T-cell (primary cell): Measurements from ENCODE around the gene ZNF460. TPM values are rescaled to one million over a fixed set of nuclear protein-coding genes. Genes with fewer than 3 reads are reported as not detected.

Source experiments
- ATAC-seq, 4 experiments: fragments of 200-7000 bp in 3 of 4; fragments of 150-1000 bp in 1 of 4; cut with Tn5 transposase; replicated peaks in 1 of 4; 1 replicate in 3 of 4; 2 replicates in 1 of 4; pipeline ENCODE4 v1.10.0; 2021; ENCODE audit warnings: moderate library complexity in 3 of 4, mild to moderate bottlenecking in 2 of 4, moderate number of reproducible peaks in 1 of 4
- CTCF ChIA-PET, 2 donors: fragments of 300-600 bp; sonication (Branson Sonifier 250); formaldehyde crosslinking; loops; one replicate each; lab custom pipeline; 2022; ENCODE audit warnings: antibody characterized with exemption in 2 of 2; lab: Charles Lee
- POLR2A ChIA-PET, 2 donors: fragments of 300-600 bp; sonication (Branson Sonifier 250); formaldehyde crosslinking; loops; one replicate each; lab custom pipeline; 2022; ENCODE audit warnings: antibody characterized with exemption in 2 of 2; lab: Charles Lee
- DNase-seq, 35 experiments: peaks; one replicate each; pipeline versions ENCODE4 v3.0.0 to v3.0.0-alpha.2; 2013 to 2023
- H3K27ac ChIP-seq: one replicate; pipeline ENCODE4 v1.5.1; 2013; ENCODE audit warnings: low read length
- H3K27me3 ChIP-seq, 2 experiments: replicated peaks in 1 of 2; 1 replicate in 1 of 2; 2 replicates in 1 of 2; pipeline versions ENCODE4 v1.6.1 to v1.7.0; 2013; ENCODE audit warnings: low read length in 1 of 2, mixed read lengths in 1 of 2; ENCODE audit not compliant: control insufficient read depth in 2 of 2, insufficient read depth in 2 of 2; ENCODE audit errors: extremely low read depth in 1 of 2
- H3K36me3 ChIP-seq, 2 donors: 1 replicate in 1 of 2; 2 replicates in 1 of 2; pipeline versions ENCODE4 v1.6.1 to v1.7.0; 2013; ENCODE audit warnings: low read length in 1 of 2; ENCODE audit not compliant: control insufficient read depth in 2 of 2, insufficient read depth in 1 of 2; ENCODE audit errors: extremely low read depth in 1 of 2
- H3K4me1 ChIP-seq, 2 experiments: 1 replicate in 1 of 2; 2 replicates in 1 of 2; pipeline versions ENCODE4 v1.6.1 to v1.7.0; 2013; ENCODE audit warnings: low read length in 2 of 2, mixed read lengths in 1 of 2; ENCODE audit not compliant: insufficient read depth in 2 of 2, control insufficient read depth in 1 of 2; ENCODE audit errors: extremely low read depth in 1 of 2
- H3K4me3 ChIP-seq, 2 donors: 1 replicate in 1 of 2; 2 replicates in 1 of 2; pipeline versions ENCODE4 v1.5.1 to v1.7.0; 2013; ENCODE audit warnings: mild to moderate bottlenecking in 2 of 2, low read length in 1 of 2, moderate library complexity in 1 of 2; ENCODE audit not compliant: control insufficient read depth in 1 of 2; ENCODE audit errors: extremely low read depth in 1 of 2
- H3K9me3 ChIP-seq: 2 replicates; pipeline ENCODE4 v1.7.0; 2013
- H3K27ac Mint-ChIP-seq, 2 donors: one replicate each; pipeline ENCODE4 v1.8.0; 2020 to 2021; ENCODE audit warnings: mild to moderate bottlenecking in 2 of 2, mixed read lengths in 2 of 2
- H3K27me3 Mint-ChIP-seq, 2 donors: one replicate each; pipeline ENCODE4 v1.8.0; 2021 to 2022; ENCODE audit warnings: mixed read lengths in 2 of 2
- H3K36me3 Mint-ChIP-seq: one replicate; pipeline ENCODE4 v1.8.0; 2021; ENCODE audit warnings: mixed read lengths
- H3K4me1 Mint-ChIP-seq, 3 donors: one replicate each; pipeline ENCODE4 v1.8.0; 2020 to 2022; ENCODE audit warnings: mixed read lengths in 3 of 3, mild to moderate bottlenecking in 1 of 3
- H3K4me3 Mint-ChIP-seq, 3 donors: one replicate each; pipeline ENCODE4 v1.8.0; 2020 to 2022; ENCODE audit warnings: mild to moderate bottlenecking in 3 of 3, mixed read lengths in 3 of 3, moderate library complexity in 3 of 3
- H3K9me3 Mint-ChIP-seq, 3 donors: one replicate each; pipeline ENCODE4 v1.8.0; 2020 to 2022; ENCODE audit warnings: mixed read lengths in 3 of 3
- WGBS: methylation state at CpG from one replicate; pipeline ENCODE4 v1.1.5; 2013; ENCODE audit warnings: missing lambda C conversion rate; ENCODE audit not compliant: insufficient coverage; 5-methylcytosine and 5-hydroxymethylcytosine counted together
- total RNA-seq, 35 experiments: library from RNA in 6 of 35; stranded (reverse) in 6 of 35; fragments of 120-200 nt in 1 of 35; gene quantifications; one replicate each; pipeline versions ENCODE4 v1.2.1 to v1.2.4 and lab custom pipeline; 2013 to 2026

ZNF460 gene
- total RNA-seq, 5 donors from 2014 or later (not counting 1 experiment from before 2014, with no cell fraction given) = 65.2 to 77.3 (median 66.0) TPM

DNA sequence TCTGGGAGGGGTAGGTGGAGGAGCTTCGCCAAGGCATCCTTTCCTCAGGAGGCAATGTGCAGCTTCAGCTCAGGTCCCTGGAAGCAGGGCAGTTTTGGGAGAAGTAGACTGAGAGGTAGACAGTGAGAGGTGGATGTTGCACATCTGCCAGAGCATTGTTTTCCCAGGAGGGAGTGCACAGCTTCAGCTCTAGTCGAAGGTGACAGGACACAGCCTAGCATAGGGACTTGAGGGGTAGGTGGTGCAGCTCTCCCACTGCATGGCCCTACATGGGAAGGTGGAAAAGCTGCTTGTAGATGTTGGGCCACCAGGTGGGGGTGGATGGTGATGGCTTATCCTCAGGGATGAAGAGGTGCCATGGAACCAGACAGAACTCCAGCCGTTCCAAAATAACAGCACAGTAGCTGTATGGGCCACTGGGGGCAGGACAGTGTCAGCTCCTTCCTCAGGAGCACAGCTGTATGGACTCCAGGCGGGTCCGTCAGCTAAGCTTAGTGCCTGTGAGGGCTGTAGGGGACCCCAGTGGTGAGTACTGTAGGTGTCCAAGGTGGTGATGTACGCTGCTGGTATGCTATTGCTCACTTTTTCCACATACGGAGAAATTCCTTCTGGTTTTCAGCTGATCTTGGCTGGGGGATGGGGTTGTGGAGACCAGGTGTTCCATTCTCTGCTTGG is 22.6 kb downstream of the ZNF460 start:
- Mint-ChIP-seq H3K9me3 (peaks cover 3 to 15% (median 10%) of the 10 kb centered on the region in 3 donors), H3K36me3 (peaks cover 55% of the 10 kb centered on the region), H3K4me3 (no peak overlapping the region), H3K27me3 (no peaks in the 10 kb centered on the region), H3K4me1 (peaks cover 0 to 13% (median 9%) of the 10 kb centered on the region in 3 donors), H3K27ac (no peak overlapping the region)
- no peaks in the 10 kb centered on the region for H3K9me3 ChIP-seq
- H3K27ac ChIP-seq = no peak overlapping the region
- H3K4me3 ChIP-seq = no peak overlapping the region
- peaks cover 0 to 6% of the 10 kb centered on the region in 2 experiments for H3K4me1 ChIP-seq
- H3K27me3 ChIP-seq = no peaks in the 10 kb centered on the region
- ATAC-seq (no peak), DNase-seq (no peak)
- 98% methylated on average over 5 of the region's 7 CpGs for WGBS
- peaks cover 5 to 14% of the 10 kb centered on the region in 2 donors for H3K36me3 ChIP-seq
- ChIA-PET POLR2A (interaction anchor here in 1 of 2 donors (0.5 to 0.7 kb wide), 2 partner anchors 48 to 480 kb away, joined by 3 to 4 read pairs; no protein-coding TSS in a partner anchor), CTCF (no interaction called here)

GRCh38 chr19:57305056-57305455 is 24.8 kb downstream of the ZNF460 start:
- Histone ChIP-seq H3K27ac (no peak overlapping the region), H3K4me3 (no peak overlapping the region), H3K36me3 (peaks cover 5 to 14% of the 10 kb centered on the region in 2 donors), H3K9me3 (no peaks in the 10 kb centered on the region), H3K4me1 (peaks cover 0 to 6% of the 10 kb centered on the region in 2 experiments), H3K27me3 (no peaks in the 10 kb centered on the region)
- Mint-ChIP-seq H3K4me3 (no peak overlapping the region), H3K9me3 (peaks cover 4 to 8% (median 4%) of the 10 kb centered on the region in 3 donors), H3K27me3 (no peaks in the 10 kb centered on the region), H3K36me3 (peaks cover 38% of the 10 kb centered on the region), H3K4me1 (peaks cover 0 to 4% (median 2%) of the 10 kb centered on the region in 3 donors), H3K27ac (no peak overlapping the region)
- no peak for ATAC-seq
- ChIA-PET CTCF (no interaction called here), POLR2A (no interaction called here)
- WGBS = no CpG with 5 or more reads among the region's 1 CpG
- DNase-seq = no peak

DNA sequence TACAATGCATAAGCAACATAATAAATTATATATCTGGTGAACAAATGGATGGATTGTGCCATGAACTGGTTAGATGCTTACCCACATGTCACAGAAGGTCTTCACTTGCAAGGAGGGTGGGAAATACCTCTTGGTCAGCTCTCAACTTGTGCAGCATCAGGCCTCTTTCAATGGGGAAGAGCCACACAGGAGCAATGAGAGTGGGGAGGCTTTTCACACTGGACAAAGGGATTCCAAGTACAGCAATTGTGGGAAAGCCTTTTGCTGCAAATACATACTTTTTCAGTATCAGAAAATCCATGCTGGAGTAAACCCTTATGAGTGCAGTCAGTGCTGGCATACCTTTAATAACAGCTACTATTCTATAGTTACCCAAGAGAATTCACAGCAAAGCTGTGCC is 28.2 kb downstream of the ZNF460 start:
- Histone ChIP-seq H3K27ac (no peak overlapping the region), H3K27me3 (peaks cover 0 to 2% of the 10 kb centered on the region in 2 experiments), H3K9me3 (no peaks in the 10 kb centered on the region), H3K4me3 (no peak overlapping the region), H3K36me3 (peaks cover 0 to 2% of the 10 kb centered on the region in 2 donors), H3K4me1 (no peaks in the 10 kb centered on the region)
- no peak overlapping the region for H3K4me3 Mint-ChIP-seq
- ATAC-seq (no peak), DNase-seq (no peak)
- H3K9me3 Mint-ChIP-seq = peaks cover 4 to 14% (median 10%) of the 10 kb centered on the region in 3 donors
- no peaks in the 10 kb centered on the region for H3K27me3 Mint-ChIP-seq
- peaks cover 12% of the 10 kb centered on the region for H3K36me3 Mint-ChIP-seq
- POLR2A ChIA-PET = no interaction called here
- CTCF ChIA-PET = no interaction called here
- H3K27ac Mint-ChIP-seq = no peak overlapping the region
- peaks cover 0 to 2% (median 0%) of the 10 kb centered on the region in 3 donors for H3K4me1 Mint-ChIP-seq

- Histone ChIP-seq H3K9me3 (no peaks in the 10 kb centered on the region), H3K27ac (no peak overlapping the region), H3K4me3 (no peak overlapping the region), H3K4me1 (no peaks in the 10 kb centered on the region), H3K36me3 (no peaks in the 10 kb centered on the region), H3K27me3 (peaks cover 2 to 3% of the 10 kb centered on the region in 2 experiments)
- Mint-ChIP-seq H3K4me3 (no peak overlapping the region), H3K27ac (no peak overlapping the region), H3K9me3 (peaks cover 18 to 25% (median 21%) of the 10 kb centered on the region in 3 donors), H3K4me1 (no peaks in the 10 kb centered on the region), H3K36me3 (no peaks in the 10 kb centered on the region), H3K27me3 (peaks cover 14 to 16% of the 10 kb centered on the region in 2 donors)
- 80% methylated on average over 1 of the region's 2 CpGs for WGBS
- POLR2A ChIA-PET = no interaction called here
- CTCF ChIA-PET = interaction anchor here in 1 of 2 donors (0.6 kb wide), 1 partner anchor 210 kb away, joined by 4 read pairs; no protein-coding TSS in a partner anchor
- DNase-seq (no peak), ATAC-seq (no peak)
Observed at GRCh38 chr19:57310792-57311191, 30.5 kb downstream of the ZNF460 start.

DNA sequence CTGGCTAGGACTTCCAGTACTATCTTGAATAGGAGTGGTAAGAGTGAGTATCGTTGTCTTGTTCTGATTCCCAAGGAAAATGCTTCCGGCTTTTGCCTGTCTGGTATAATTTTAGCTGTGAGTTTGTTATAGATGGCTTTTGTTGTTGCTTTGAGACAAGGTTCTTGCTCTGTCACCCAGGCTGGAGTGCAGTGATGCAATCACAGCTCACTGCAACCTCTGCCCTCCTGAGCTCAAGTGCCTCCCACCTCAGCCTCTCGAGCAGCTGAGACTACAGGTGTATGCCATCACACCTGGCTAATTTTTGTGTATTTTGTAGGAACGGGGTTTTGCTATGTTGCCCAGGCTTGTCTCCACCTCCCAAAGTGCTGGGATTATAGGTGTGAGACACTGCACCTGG is 33.9 kb downstream of the ZNF460 start:
- H3K27ac Mint-ChIP-seq = no peak overlapping the region
- H3K36me3 Mint-ChIP-seq = no peaks in the 10 kb centered on the region
- no peak overlapping the region for H3K4me3 Mint-ChIP-seq
- no peak for DNase-seq
- peaks cover 24 to 32% (median 25%) of the 10 kb centered on the region in 3 donors for H3K9me3 Mint-ChIP-seq
- POLR2A ChIA-PET = no interaction called here
- no peak for ATAC-seq
- Histone ChIP-seq H3K27ac (no peak overlapping the region), H3K9me3 (no peaks in the 10 kb centered on the region), H3K4me3 (no peak overlapping the region), H3K36me3 (no peaks in the 10 kb centered on the region), H3K4me1 (no peaks in the 10 kb centered on the region), H3K27me3 (peaks cover 2 to 19% of the 10 kb centered on the region in 2 experiments)
- 91% methylated on average over 3 of the region's 4 CpGs for whole genome bisulfite sequencing
- peaks cover 33 to 38% of the 10 kb centered on the region in 2 donors for H3K27me3 Mint-ChIP-seq
- CTCF ChIA-PET = no interaction called here
- no peaks in the 10 kb centered on the region for H3K4me1 Mint-ChIP-seq

- Histone ChIP-seq H3K36me3 (no peaks in the 10 kb centered on the region), H3K4me3 (no peak overlapping the region), H3K9me3 (no peaks in the 10 kb centered on the region), H3K27ac (no peak overlapping the region), H3K27me3 (peaks cover 0 to 19% of the 10 kb centered on the region in 2 experiments), H3K4me1 (peaks cover 21 to 24% of the 10 kb centered on the region in 2 experiments)
- WGBS = 24% methylated on average over 28 of the region's 29 CpGs
- no peak for DNase-seq
- Mint-ChIP-seq H3K4me1 (peaks cover 23 to 28% (median 25%) of the 10 kb centered on the region in 3 donors), H3K9me3 (peaks cover 23 to 27% (median 25%) of the 10 kb centered on the region in 3 donors), H3K27ac (no peak overlapping the region), H3K36me3 (peaks cover 14% of the 10 kb centered on the region), H3K4me3 (no peak overlapping the region), H3K27me3 (peaks cover 33 to 38% of the 10 kb centered on the region in 2 donors)
- CTCF ChIA-PET = interaction anchor here (0.6 to 0.7 kb wide), 2 partner anchors 88 to 146 kb away, joined by 3 to 6 read pairs; no protein-coding TSS in a partner anchor
- POLR2A ChIA-PET = interaction anchor here in 1 of 2 donors (0.6 kb wide), 1 partner anchor 18 kb away, joined by 5 read pairs; no protein-coding TSS in a partner anchor
- ATAC-seq = no peak
Observed at GRCh38 chr19:57317503-57317902, 37.2 kb downstream of the ZNF460 start.
